ENCODE data around the gene CCDC91.

The CCDC91 gene

GRCh38 chr12:28226705-28227104 lies 36.4 kb downstream of the CCDC91 start:
- H3K4me3 ChIP-seq (ENCODE audit: low read depth in 1 of 5, low read length in 5 of 5): no peak overlapping the region
- H3K9ac ChIP-seq (ENCODE audit: low read length in 5 of 5): no peak overlapping the region
- H3K27ac ChIP-seq (ENCODE audit: low read depth, low read length): no peak overlapping the region
- H3K9me3 ChIP-seq (ENCODE audit: control insufficient read depth in 5 of 5, low read length in 5 of 5): no peaks in the 10 kb centered on the region
- no peaks in the 10 kb centered on the region for H3K27me3 ChIP-seq (ENCODE audit: control insufficient read depth in 5 of 5, insufficient read depth in 4 of 5, low read length in 5 of 5)
- H3K4me1 ChIP-seq (ENCODE audit: control insufficient read depth in 5 of 5, insufficient read depth in 5 of 5, low read length in 5 of 5): peaks cover 0 to 15% (median 7%) of the 10 kb centered on the region in 5 donors
- H3K36me3 ChIP-seq (ENCODE audit: control insufficient read depth in 5 of 5, insufficient read depth in 5 of 5, low read length in 5 of 5): no peaks in the 10 kb centered on the region

GRCh38 chr12:28227251-28227650 lies 37.0 kb downstream of the CCDC91 start:
- Histone ChIP-seq H3K9me3 (ENCODE audit: control insufficient read depth in 5 of 5, low read length in 5 of 5) (no peaks in the 10 kb centered on the region), H3K27me3 (ENCODE audit: control insufficient read depth in 5 of 5, insufficient read depth in 4 of 5, low read length in 5 of 5) (no peaks in the 10 kb centered on the region), H3K27ac (ENCODE audit: low read depth, low read length) (no peak overlapping the region), H3K9ac (ENCODE audit: low read length in 5 of 5) (no peak overlapping the region), H3K4me3 (ENCODE audit: low read depth in 1 of 5, low read length in 5 of 5) (no peak overlapping the region), H3K36me3 (ENCODE audit: control insufficient read depth in 5 of 5, insufficient read depth in 5 of 5, low read length in 5 of 5) (no peaks in the 10 kb centered on the region), H3K4me1 (ENCODE audit: control insufficient read depth in 5 of 5, insufficient read depth in 5 of 5, low read length in 5 of 5) (peaks cover 0 to 13% (median 2%) of the 10 kb centered on the region in 5 donors)

DNA sequence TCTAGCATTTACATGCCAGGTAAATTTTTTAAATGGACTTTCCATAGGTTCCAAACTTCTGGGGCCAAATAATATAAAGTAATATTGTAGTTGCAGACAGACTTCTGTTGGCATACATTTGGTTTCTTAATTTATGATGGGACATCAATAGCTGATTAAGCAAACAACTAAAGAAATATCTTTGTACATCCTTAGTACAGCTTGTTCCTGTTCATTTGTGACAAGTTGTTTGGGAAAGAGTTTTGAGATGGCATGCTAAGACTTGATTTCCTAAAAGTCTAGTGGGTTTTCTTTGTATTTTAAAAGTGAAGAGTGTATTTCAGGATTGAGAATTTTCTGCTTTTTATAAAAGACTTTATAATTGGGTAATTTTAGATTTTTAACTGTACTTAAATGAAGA lies 41.0 kb downstream of the CCDC91 start:
- Histone ChIP-seq H3K27ac (ENCODE audit: low read depth, low read length) (no peak overlapping the region), H3K36me3 (ENCODE audit: control insufficient read depth in 5 of 5, insufficient read depth in 5 of 5, low read length in 5 of 5) (no peaks in the 10 kb centered on the region), H3K4me1 (ENCODE audit: control insufficient read depth in 5 of 5, insufficient read depth in 5 of 5, low read length in 5 of 5) (peaks cover 0 to 35% (median 2%) of the 10 kb centered on the region in 5 donors), H3K9me3 (ENCODE audit: control insufficient read depth in 5 of 5, low read length in 5 of 5) (no peaks in the 10 kb centered on the region), H3K9ac (ENCODE audit: low read length in 5 of 5) (no peak overlapping the region), H3K27me3 (ENCODE audit: control insufficient read depth in 5 of 5, insufficient read depth in 4 of 5, low read length in 5 of 5) (no peaks in the 10 kb centered on the region), H3K4me3 (ENCODE audit: low read depth in 1 of 5, low read length in 5 of 5) (no peak overlapping the region)

DNA sequence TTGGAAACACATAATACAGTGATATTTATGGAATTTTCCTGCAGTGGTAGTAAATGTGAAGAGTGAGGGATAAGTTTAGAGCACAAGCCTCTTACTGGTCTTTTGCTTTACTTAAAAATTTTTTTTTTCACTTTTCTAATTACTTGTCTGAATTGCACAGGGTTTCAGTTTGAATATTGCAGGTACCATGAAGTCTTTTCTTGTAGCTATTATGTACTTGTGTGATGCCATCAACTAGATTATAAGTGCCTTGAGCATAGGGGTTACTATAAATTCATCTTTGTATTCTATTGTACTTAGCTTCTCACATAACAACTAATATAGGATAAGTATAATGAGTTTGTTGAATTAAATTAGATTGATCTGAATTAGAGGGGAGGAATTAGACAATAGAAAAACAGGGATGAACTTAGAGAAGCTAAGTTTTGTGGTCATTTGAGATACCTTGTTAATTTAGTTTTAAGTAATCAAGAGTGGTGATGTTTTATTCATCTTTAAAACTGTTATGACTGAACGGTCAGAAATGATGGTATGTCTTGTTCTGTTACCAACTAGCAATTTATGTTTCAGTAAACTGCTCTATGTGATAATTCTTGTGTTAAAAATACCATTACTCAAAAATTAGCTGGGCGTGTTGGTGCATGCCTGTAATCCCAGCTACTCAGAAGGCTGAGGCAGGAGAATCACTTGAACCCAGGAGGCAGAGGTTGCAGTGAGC lies 42.1 kb downstream of the CCDC91 start:
- Histone ChIP-seq H3K4me1 (ENCODE audit: control insufficient read depth in 5 of 5, insufficient read depth in 5 of 5, low read length in 5 of 5) (peaks cover 0 to 35% (median 2%) of the 10 kb centered on the region in 5 donors), H3K9ac (ENCODE audit: low read length in 5 of 5) (no peak overlapping the region), H3K9me3 (ENCODE audit: control insufficient read depth in 5 of 5, low read length in 5 of 5) (no peaks in the 10 kb centered on the region), H3K27me3 (ENCODE audit: control insufficient read depth in 5 of 5, insufficient read depth in 4 of 5, low read length in 5 of 5) (no peaks in the 10 kb centered on the region), H3K36me3 (ENCODE audit: control insufficient read depth in 5 of 5, insufficient read depth in 5 of 5, low read length in 5 of 5) (no peaks in the 10 kb centered on the region), H3K27ac (ENCODE audit: low read depth, low read length) (no peak overlapping the region), H3K4me3 (ENCODE audit: low read depth in 1 of 5, low read length in 5 of 5) (no peak overlapping the region)

DNA sequence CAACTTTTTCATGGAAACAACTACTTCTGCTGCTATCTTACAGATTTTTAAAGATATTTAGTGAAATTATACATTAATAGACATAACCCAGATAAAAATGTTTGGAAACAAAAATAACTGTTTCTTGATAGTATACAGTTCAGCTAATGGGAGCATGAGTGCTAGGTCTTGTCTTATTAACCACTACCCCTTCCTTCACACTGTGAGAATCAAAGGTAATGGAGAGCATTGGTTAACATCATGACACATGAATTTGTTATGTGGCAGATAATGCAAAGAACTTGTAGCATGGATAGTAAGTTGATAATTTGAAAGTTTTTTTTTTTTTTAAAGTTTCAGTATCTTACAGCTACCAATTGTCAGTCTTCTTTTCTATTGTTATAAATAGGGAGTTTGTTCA lies 44.2 kb downstream of the CCDC91 start:
- Histone ChIP-seq H3K27ac (ENCODE audit: low read depth, low read length) (no peak overlapping the region), H3K4me1 (ENCODE audit: control insufficient read depth in 5 of 5, insufficient read depth in 5 of 5, low read length in 5 of 5) (peaks cover 0 to 35% (median 2%) of the 10 kb centered on the region in 5 donors), H3K4me3 (ENCODE audit: low read depth in 1 of 5, low read length in 5 of 5) (no peak overlapping the region)

DNA sequence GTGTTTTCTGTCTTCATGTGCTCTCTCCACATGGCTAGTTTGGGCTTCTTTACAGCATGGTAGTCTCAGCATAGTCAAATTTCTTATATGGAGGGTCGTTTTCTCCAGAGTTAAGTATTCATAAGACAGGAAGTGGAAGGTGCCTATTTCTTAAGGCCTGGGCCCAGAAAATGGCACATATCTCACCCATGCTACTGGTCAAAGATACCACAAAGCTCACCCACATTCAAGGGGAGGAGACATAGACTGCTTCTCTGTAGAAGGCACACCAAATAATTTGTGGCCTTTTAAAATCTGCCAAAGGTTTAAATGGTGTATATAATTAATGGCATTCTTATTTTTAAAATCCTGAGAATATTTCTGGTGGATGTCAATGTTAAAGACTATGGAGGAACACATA lies 44.8 kb downstream of the CCDC91 start:
- H3K9ac ChIP-seq (ENCODE audit: low read length in 5 of 5): no peak overlapping the region
- no peaks in the 10 kb centered on the region for H3K36me3 ChIP-seq (ENCODE audit: control insufficient read depth in 5 of 5, insufficient read depth in 5 of 5, low read length in 5 of 5)
- no peak overlapping the region for H3K4me3 ChIP-seq (ENCODE audit: low read depth in 1 of 5, low read length in 5 of 5)
- H3K27ac ChIP-seq (ENCODE audit: low read depth, low read length): no peak overlapping the region
- peaks cover 0 to 31% (median 0%) of the 10 kb centered on the region in 5 donors for H3K4me1 ChIP-seq (ENCODE audit: control insufficient read depth in 5 of 5, insufficient read depth in 5 of 5, low read length in 5 of 5)
- H3K9me3 ChIP-seq (ENCODE audit: control insufficient read depth in 5 of 5, low read length in 5 of 5): no peaks in the 10 kb centered on the region
- no peaks in the 10 kb centered on the region for H3K27me3 ChIP-seq (ENCODE audit: control insufficient read depth in 5 of 5, insufficient read depth in 4 of 5, low read length in 5 of 5)

More for the DNA sequence above, 44.2 kb downstream of the CCDC91 start:
- Histone ChIP-seq H3K36me3 (ENCODE audit: control insufficient read depth in 5 of 5, insufficient read depth in 5 of 5, low read length in 5 of 5) (no peaks in the 10 kb centered on the region), H3K27me3 (ENCODE audit: control insufficient read depth in 5 of 5, insufficient read depth in 4 of 5, low read length in 5 of 5) (no peaks in the 10 kb centered on the region), H3K9me3 (ENCODE audit: control insufficient read depth in 5 of 5, low read length in 5 of 5) (no peaks in the 10 kb centered on the region), H3K9ac (ENCODE audit: low read length in 5 of 5) (no peak overlapping the region)

- no peak overlapping the region for H3K27ac ChIP-seq (ENCODE audit: low read depth, low read length)
- H3K9me3 ChIP-seq (ENCODE audit: control insufficient read depth in 5 of 5, low read length in 5 of 5): no peaks in the 10 kb centered on the region
- H3K9ac ChIP-seq (ENCODE audit: low read length in 5 of 5): no peak overlapping the region
- no peaks in the 10 kb centered on the region for H3K27me3 ChIP-seq (ENCODE audit: control insufficient read depth in 5 of 5, insufficient read depth in 4 of 5, low read length in 5 of 5)
- H3K36me3 ChIP-seq (ENCODE audit: control insufficient read depth in 5 of 5, insufficient read depth in 5 of 5, low read length in 5 of 5): no peaks in the 10 kb centered on the region
- no peak overlapping the region for H3K4me3 ChIP-seq (ENCODE audit: low read depth in 1 of 5, low read length in 5 of 5)
- peaks cover 0 to 31% (median 0%) of the 10 kb centered on the region in 5 donors for H3K4me1 ChIP-seq (ENCODE audit: control insufficient read depth in 5 of 5, insufficient read depth in 5 of 5, low read length in 5 of 5)
Observed at GRCh38 chr12:28235985-28236384, 45.7 kb downstream of the CCDC91 start.

DNA sequence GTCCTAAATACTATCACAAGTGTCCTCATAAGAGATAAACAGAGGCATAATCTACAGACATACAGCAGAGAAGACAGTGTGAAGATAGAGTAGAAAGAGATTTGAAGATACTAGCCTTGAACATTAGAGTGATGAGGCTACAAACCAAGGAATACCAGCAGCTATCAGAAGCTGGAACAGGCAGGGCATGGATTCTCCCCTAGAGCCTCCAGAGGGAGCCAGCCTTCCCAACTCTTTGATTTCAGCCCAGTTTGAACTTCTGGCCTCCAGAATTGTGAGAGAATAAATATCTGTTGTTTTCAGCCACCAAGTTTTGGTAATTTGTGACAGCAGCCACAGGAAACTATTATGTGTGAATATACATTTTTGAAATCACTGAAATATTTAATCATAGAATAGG lies 47.2 kb downstream of the CCDC91 start:
- Histone ChIP-seq H3K9me3 (ENCODE audit: control insufficient read depth in 5 of 5, low read length in 5 of 5) (no peaks in the 10 kb centered on the region), H3K4me1 (ENCODE audit: control insufficient read depth in 5 of 5, insufficient read depth in 5 of 5, low read length in 5 of 5) (peaks cover 0 to 20% (median 3%) of the 10 kb centered on the region in 5 donors), H3K4me3 (ENCODE audit: low read depth in 1 of 5, low read length in 5 of 5) (no peak overlapping the region), H3K27ac (ENCODE audit: low read depth, low read length) (no peak overlapping the region), H3K9ac (ENCODE audit: low read length in 5 of 5) (no peak overlapping the region), H3K27me3 (ENCODE audit: control insufficient read depth in 5 of 5, insufficient read depth in 4 of 5, low read length in 5 of 5) (no peaks in the 10 kb centered on the region), H3K36me3 (ENCODE audit: control insufficient read depth in 5 of 5, insufficient read depth in 5 of 5, low read length in 5 of 5) (no peaks in the 10 kb centered on the region)

GRCh38 chr12:28239918-28240317 lies 49.7 kb downstream of the CCDC91 start:
- no peak overlapping the region for H3K27ac ChIP-seq (ENCODE audit: low read depth, low read length)
- no peaks in the 10 kb centered on the region for H3K9me3 ChIP-seq (ENCODE audit: control insufficient read depth in 5 of 5, low read length in 5 of 5)
- H3K4me1 ChIP-seq (ENCODE audit: control insufficient read depth in 5 of 5, insufficient read depth in 5 of 5, low read length in 5 of 5): peaks cover 0 to 6% (median 4%) of the 10 kb centered on the region in 5 donors
- no peak overlapping the region for H3K4me3 ChIP-seq (ENCODE audit: low read depth in 1 of 5, low read length in 5 of 5)
- H3K9ac ChIP-seq (ENCODE audit: low read length in 5 of 5): no peak overlapping the region
- no peaks in the 10 kb centered on the region for H3K36me3 ChIP-seq (ENCODE audit: control insufficient read depth in 5 of 5, insufficient read depth in 5 of 5, low read length in 5 of 5)
- no peaks in the 10 kb centered on the region for H3K27me3 ChIP-seq (ENCODE audit: control insufficient read depth in 5 of 5, insufficient read depth in 4 of 5, low read length in 5 of 5)

DNA sequence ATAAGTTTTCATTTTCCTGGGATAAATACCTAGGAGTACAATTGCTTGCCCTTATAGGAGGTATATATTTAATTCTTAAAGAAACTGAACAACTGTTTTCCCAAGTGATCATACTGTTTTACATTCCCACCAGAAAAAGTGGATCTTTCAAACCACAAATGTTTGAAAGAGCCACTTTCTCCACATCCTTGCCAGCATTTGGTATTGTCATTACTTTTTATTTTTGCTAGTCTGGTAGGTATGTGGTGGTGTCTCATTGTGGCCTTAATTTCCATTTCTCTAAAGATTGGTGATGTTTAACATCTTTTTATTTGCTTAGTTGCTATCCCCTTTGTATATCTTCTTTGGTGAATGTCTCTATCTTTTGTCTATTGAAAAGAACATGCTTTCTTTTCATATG lies 50.6 kb downstream of the CCDC91 start:
- no peaks in the 10 kb centered on the region for H3K27me3 ChIP-seq (ENCODE audit: control insufficient read depth in 5 of 5, insufficient read depth in 4 of 5, low read length in 5 of 5)
- H3K27ac ChIP-seq (ENCODE audit: low read depth, low read length): no peak overlapping the region
- H3K4me3 ChIP-seq (ENCODE audit: low read depth in 1 of 5, low read length in 5 of 5): no peak overlapping the region
- no peaks in the 10 kb centered on the region for H3K36me3 ChIP-seq (ENCODE audit: control insufficient read depth in 5 of 5, insufficient read depth in 5 of 5, low read length in 5 of 5)
- H3K4me1 ChIP-seq (ENCODE audit: control insufficient read depth in 5 of 5, insufficient read depth in 5 of 5, low read length in 5 of 5): peaks cover 0 to 6% (median 0%) of the 10 kb centered on the region in 5 donors
- H3K9ac ChIP-seq (ENCODE audit: low read length in 5 of 5): no peak overlapping the region
- H3K9me3 ChIP-seq (ENCODE audit: control insufficient read depth in 5 of 5, low read length in 5 of 5): no peaks in the 10 kb centered on the region
